Activated CD4-positive, alpha-beta memory T cell treated with anti-CD3 and anti-CD28 coated beads for 36 hours (primary cell): ENCODE results near the gene TRIM25. TPM values are rescaled to one million over a fixed set of nuclear protein-coding genes. Genes with fewer than 3 reads are reported as not detected.

Source experiments
- CTCF ChIA-PET: fragments of 350-600 bp; sonication (Branson Sonifier 250); formaldehyde crosslinking; loops from one replicate; lab custom pipeline; 2021; ENCODE audit warnings: antibody characterized with exemption, inconsistent platforms; lab: Charles Lee
- POLR2A ChIA-PET: fragments of 350-600 bp; sonication (Branson Sonifier 250); formaldehyde crosslinking; loops from one replicate; lab custom pipeline; 2021; ENCODE audit warnings: antibody characterized with exemption; lab: Charles Lee
- DNase-seq: peaks from one replicate; pipeline ENCODE4 v3.0.0-alpha.2; 2020
- H3K27ac Mint-ChIP-seq: one replicate; pipeline ENCODE4 v1.8.0; 2021; ENCODE audit warnings: mixed read lengths
- H3K27me3 Mint-ChIP-seq: one replicate; pipeline ENCODE4 v1.8.0; 2021; ENCODE audit warnings: mixed read lengths
- H3K36me3 Mint-ChIP-seq: one replicate; pipeline ENCODE4 v1.8.0; 2021; ENCODE audit warnings: mixed read lengths
- H3K4me1 Mint-ChIP-seq: one replicate; pipeline ENCODE4 v1.8.0; 2021; ENCODE audit warnings: low read depth, mixed read lengths
- H3K4me3 Mint-ChIP-seq: one replicate; pipeline ENCODE4 v1.8.0; 2021; ENCODE audit warnings: mild to moderate bottlenecking, mixed read lengths
- H3K9me3 Mint-ChIP-seq: one replicate; pipeline ENCODE4 v1.8.0; 2021; ENCODE audit warnings: mixed read lengths
- intact Hi-C: fragments of 100-400 bp; cut with micrococcal nuclease; formaldehyde crosslinking; loops from one replicate; pipeline ENCODE4 v1.15.1; 2023
- total RNA-seq, 2 experiments: library from RNA; stranded (reverse); gene quantifications; one replicate each; pipeline ENCODE4 v1.2.3, GENCODE V29; 2021

The TRIM25 gene
- total RNA-seq, 2 experiments from 2014 or later: 106 to 126 TPM

GRCh38 chr17:56891751-56892150, 22.1 kb downstream of the TRIM25 start:
- H3K9me3 Mint-ChIP-seq: peaks cover 17% of the 10 kb centered on the region
- H3K4me1 Mint-ChIP-seq: no peaks in the 10 kb centered on the region
- no peaks in the 10 kb centered on the region for H3K27me3 Mint-ChIP-seq
- intact Hi-C loops: loop anchor here (1.0 kb wide), 1 partner anchor 49 kb away; no protein-coding TSS in a partner anchor
- H3K4me3 Mint-ChIP-seq: no peak overlapping the region
- ChIA-PET POLR2A (interaction anchor here (1.6 kb wide), 1 partner anchor 14 kb away, joined by 5 read pairs; no protein-coding TSS in a partner anchor), CTCF (interaction anchor here (0.6 to 6.2 kb wide), 8 partner anchors 9 to 755 kb away, joined by 3 to 44 read pairs (median 4); no protein-coding TSS in a partner anchor)
- peaks cover 83% of the 10 kb centered on the region for H3K36me3 Mint-ChIP-seq
- peak; percentile 62 for DNase-seq
- no peak overlapping the region for H3K27ac Mint-ChIP-seq

DNA sequence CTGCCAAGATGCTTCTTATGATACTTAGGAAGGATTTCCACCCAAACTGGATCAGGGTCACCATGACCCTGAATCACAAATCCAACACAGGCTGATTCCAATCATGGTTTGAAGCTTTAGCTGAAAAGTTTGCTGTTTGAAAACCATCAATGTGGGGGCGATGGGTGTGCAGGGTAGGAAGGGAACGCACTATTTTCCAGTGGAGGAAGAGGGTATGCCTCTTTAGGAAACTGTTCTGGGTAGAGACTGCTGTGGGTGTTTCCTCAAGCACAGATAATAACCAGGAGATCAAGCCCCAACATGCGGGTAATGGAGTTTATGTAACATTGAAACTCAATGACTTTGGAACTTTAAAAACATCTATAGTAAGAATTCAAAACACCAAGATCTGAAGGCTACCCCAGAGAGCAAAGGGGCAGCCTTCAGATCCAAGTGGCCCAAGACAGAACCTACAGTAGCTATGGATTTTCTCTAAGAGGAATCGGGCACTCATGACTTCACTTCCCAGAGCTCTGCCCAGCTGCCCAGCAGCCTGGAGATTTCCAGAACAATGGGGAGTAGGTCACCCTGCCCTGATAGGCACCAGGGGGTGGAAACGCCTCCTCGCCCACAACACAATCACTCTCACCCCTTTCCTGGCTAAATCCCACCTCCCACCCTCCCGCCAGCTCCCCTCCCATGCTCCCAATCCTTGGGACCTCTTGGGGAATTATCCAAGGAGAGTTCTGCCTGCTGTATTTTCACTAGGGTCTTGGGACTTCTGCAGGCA, 22.8 kb downstream of the TRIM25 start:
- no peak overlapping the region for H3K4me3 Mint-ChIP-seq
- CTCF ChIA-PET: interaction anchor here (1.0 to 6.2 kb wide), 4 partner anchors 11 to 50 kb away, joined by 3 to 44 read pairs (median 5); no protein-coding TSS in a partner anchor
- no peak overlapping the region for H3K27ac Mint-ChIP-seq
- peaks cover 17% of the 10 kb centered on the region for H3K9me3 Mint-ChIP-seq
- POLR2A ChIA-PET: interaction anchor here (1.6 kb wide), 1 partner anchor 15 kb away, joined by 5 read pairs; no protein-coding TSS in a partner anchor
- no peaks in the 10 kb centered on the region for H3K4me1 Mint-ChIP-seq
- peaks cover 87% of the 10 kb centered on the region for H3K36me3 Mint-ChIP-seq
- no peaks in the 10 kb centered on the region for H3K27me3 Mint-ChIP-seq
- intact Hi-C loops: loop anchor here (1.0 kb wide), 1 partner anchor 49 kb away; no protein-coding TSS in a partner anchor
- no peak for DNase-seq

GRCh38 chr17:56890390-56890789, 23.5 kb downstream of the TRIM25 start:
- intact Hi-C loops: no loop called here
- POLR2A ChIA-PET: interaction anchor here (0.9 to 1.6 kb wide), 2 partner anchors 15 to 24 kb away, joined by 3 to 5 read pairs; partner anchors contain the start of gene TRIM25
- peaks cover 81% of the 10 kb centered on the region for H3K36me3 Mint-ChIP-seq
- H3K27me3 Mint-ChIP-seq: no peaks in the 10 kb centered on the region
- peaks cover 17% of the 10 kb centered on the region for H3K9me3 Mint-ChIP-seq
- no peak for DNase-seq
- CTCF ChIA-PET: interaction anchor here (0.9 to 6.2 kb wide), 3 partner anchors 11 to 71 kb away, joined by 3 to 44 read pairs (median 5); no protein-coding TSS in a partner anchor
- no peak overlapping the region for H3K27ac Mint-ChIP-seq
- no peaks in the 10 kb centered on the region for H3K4me1 Mint-ChIP-seq
- no peak overlapping the region for H3K4me3 Mint-ChIP-seq

- Mint-ChIP-seq H3K36me3 (peaks cover 58% of the 10 kb centered on the region), H3K27ac (no peak overlapping the region), H3K27me3 (no peaks in the 10 kb centered on the region), H3K4me1 (no peaks in the 10 kb centered on the region), H3K9me3 (peaks cover 17% of the 10 kb centered on the region), H3K4me3 (no peak overlapping the region)
- intact Hi-C loops: no loop called here
- no peak for DNase-seq
- CTCF ChIA-PET: interaction anchor here (1.2 kb wide), 1 partner anchor 13 kb away, joined by 3 read pairs; no protein-coding TSS in a partner anchor
- POLR2A ChIA-PET: interaction anchor here (0.6 kb wide), 1 partner anchor 9 kb away, joined by 4 read pairs; no protein-coding TSS in a partner anchor
Observed at GRCh38 chr17:56887552-56888467, 26.0 kb downstream of the TRIM25 start.

DNA sequence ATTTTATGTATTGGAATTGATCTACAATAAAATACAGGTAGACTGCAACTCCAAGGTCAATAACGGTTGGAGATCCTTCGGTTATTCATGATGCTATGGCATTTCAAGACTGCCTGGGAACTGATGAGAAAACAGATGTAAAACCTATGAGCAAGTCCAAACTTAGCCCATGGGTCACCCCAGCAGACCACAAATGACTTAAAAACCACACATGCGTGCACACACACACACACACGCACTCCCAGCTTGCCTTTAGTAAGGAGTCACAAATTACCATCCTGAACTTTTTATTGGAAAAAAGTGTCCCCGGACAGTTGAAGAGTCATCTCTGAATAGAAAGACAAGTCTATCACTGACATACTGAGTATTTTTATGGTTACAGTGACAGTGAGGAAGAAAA, 26.7 kb downstream of the TRIM25 start:
- H3K4me3 Mint-ChIP-seq: no peak overlapping the region
- DNase-seq: no peak
- POLR2A ChIA-PET: no interaction called here
- CTCF ChIA-PET: no interaction called here
- intact Hi-C loops: no loop called here
- peaks cover 17% of the 10 kb centered on the region for H3K9me3 Mint-ChIP-seq
- H3K27ac Mint-ChIP-seq: no peak overlapping the region
- H3K4me1 Mint-ChIP-seq: no peaks in the 10 kb centered on the region
- H3K27me3 Mint-ChIP-seq: no peaks in the 10 kb centered on the region
- peaks cover 51% of the 10 kb centered on the region for H3K36me3 Mint-ChIP-seq

GRCh38 chr17:56886288-56886731, 27.5 kb downstream of the TRIM25 start:
- Mint-ChIP-seq H3K27me3 (no peaks in the 10 kb centered on the region), H3K9me3 (peaks cover 17% of the 10 kb centered on the region), H3K27ac (peak overlapping the region; percentile 23), H3K36me3 (peaks cover 46% of the 10 kb centered on the region), H3K4me3 (no peak overlapping the region), H3K4me1 (no peaks in the 10 kb centered on the region)
- CTCF ChIA-PET: interaction anchor here (0.7 kb wide), 1 partner anchor 55 kb away, joined by 3 read pairs; no protein-coding TSS in a partner anchor
- POLR2A ChIA-PET: no interaction called here
- DNase-seq: no peak
- intact Hi-C loops: no loop called here

DNA sequence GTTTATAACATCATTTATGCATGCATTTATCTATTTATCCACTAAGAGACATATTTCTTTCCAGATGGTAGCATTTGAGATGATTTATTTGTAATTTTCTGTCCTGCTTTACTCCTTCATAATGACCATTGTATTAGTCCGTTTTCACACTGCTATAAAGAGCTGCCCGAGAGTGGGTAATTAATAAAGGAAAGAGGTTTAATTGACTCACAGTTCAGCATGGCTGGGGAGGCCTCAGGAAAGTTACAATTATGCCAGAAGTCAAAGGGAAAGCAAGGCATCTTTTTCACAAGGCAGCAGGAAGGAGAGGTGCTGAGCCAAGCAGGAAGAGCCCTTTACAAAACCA, 28.6 kb downstream of the TRIM25 start:
- Mint-ChIP-seq H3K4me1 (no peaks in the 10 kb centered on the region), H3K27ac (no peak overlapping the region), H3K27me3 (no peaks in the 10 kb centered on the region), H3K4me3 (no peak overlapping the region), H3K9me3 (peaks cover 17% of the 10 kb centered on the region), H3K36me3 (peaks cover 38% of the 10 kb centered on the region)
- intact Hi-C loops: no loop called here
- ChIA-PET CTCF (interaction anchor here (1.6 kb wide), 1 partner anchor 54 kb away, joined by 4 read pairs; no protein-coding TSS in a partner anchor), POLR2A (no interaction called here)
- no peak for DNase-seq

GRCh38 chr17:56884483-56885311, 29.2 kb downstream of the TRIM25 start:
- Mint-ChIP-seq H3K9me3 (peaks cover 17% of the 10 kb centered on the region), H3K4me3 (no peak overlapping the region), H3K36me3 (peaks cover 32% of the 10 kb centered on the region), H3K27me3 (no peaks in the 10 kb centered on the region), H3K27ac (no peak overlapping the region), H3K4me1 (no peaks in the 10 kb centered on the region)
- POLR2A ChIA-PET: no interaction called here
- intact Hi-C loops: no loop called here
- CTCF ChIA-PET: interaction anchor here (1.6 kb wide), 1 partner anchor 55 kb away, joined by 4 read pairs; no protein-coding TSS in a partner anchor
- DNase-seq: no peak

DNA sequence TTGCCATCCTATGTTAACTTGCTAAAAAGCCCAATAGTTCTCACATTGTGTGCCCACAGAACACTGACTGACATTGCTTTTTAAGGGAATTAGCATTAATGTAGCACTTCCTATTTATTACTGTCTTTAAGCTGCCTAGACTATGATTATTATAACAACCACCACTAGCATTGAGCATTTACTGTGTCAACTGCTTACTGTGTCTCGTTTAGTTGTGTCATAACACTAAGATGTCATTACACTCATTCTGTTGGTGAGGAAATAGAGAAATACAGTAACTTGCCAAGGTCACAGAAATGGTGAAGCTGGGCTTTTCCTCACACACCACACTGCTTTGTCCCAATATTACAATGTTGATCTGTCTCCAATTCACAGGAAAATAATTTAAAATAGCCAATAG, 30.2 kb downstream of the TRIM25 start:
- no peaks in the 10 kb centered on the region for H3K4me1 Mint-ChIP-seq
- no peak overlapping the region for H3K27ac Mint-ChIP-seq
- intact Hi-C loops: no loop called here
- CTCF ChIA-PET: interaction anchor here (0.6 to 0.9 kb wide), 3 partner anchors 13 to 195 kb away, joined by 3 read pairs; no protein-coding TSS in a partner anchor
- H3K36me3 Mint-ChIP-seq: peaks cover 22% of the 10 kb centered on the region
- no peaks in the 10 kb centered on the region for H3K27me3 Mint-ChIP-seq
- DNase-seq: no peak
- POLR2A ChIA-PET: no interaction called here
- H3K9me3 Mint-ChIP-seq: peaks cover 10% of the 10 kb centered on the region
- H3K4me3 Mint-ChIP-seq: no peak overlapping the region

GRCh38 chr17:56881685-56882295, 32.1 kb downstream of the TRIM25 start:
- H3K27ac Mint-ChIP-seq: no peak overlapping the region
- H3K27me3 Mint-ChIP-seq: no peaks in the 10 kb centered on the region
- no peak overlapping the region for H3K4me3 Mint-ChIP-seq
- no peaks in the 10 kb centered on the region for H3K9me3 Mint-ChIP-seq
- POLR2A ChIA-PET: no interaction called here
- H3K4me1 Mint-ChIP-seq: no peaks in the 10 kb centered on the region
- H3K36me3 Mint-ChIP-seq: peaks cover 6% of the 10 kb centered on the region
- DNase-seq: no peak
- intact Hi-C loops: no loop called here
- CTCF ChIA-PET: no interaction called here
